ENCODE results near the gene MEP1B.
"Not testable (repeated sequence)": the region's sequence is repeated elsewhere in the genome, so short reads cannot be mapped to it uniquely, and the experiment has no call there.

The MEP1B gene

GRCh38 chr18:32156855-32157254 lies 33.0 kb upstream of the MEP1B start:
- H3K4me1 ChIP-seq (ENCODE audit: control insufficient read depth, low read length), result 0 out of 2 replicates have a peak, but pooled peaks cover 3% of the 10 kb centered on the region
- H3K4me2 ChIP-seq (ENCODE audit: low read length), result no peak overlapping the region
- H3F3A ChIP-seq (ENCODE audit: control insufficient read depth, insufficient read depth), result no peaks in the 10 kb centered on the region
- no peak overlapping the region for H3K4me3 ChIP-seq (ENCODE audit: low read length)
- no peaks in the 10 kb centered on the region for H3K36me3 ChIP-seq (ENCODE audit: control insufficient read depth, low read length)
- H3K27me3 ChIP-seq (ENCODE audit: control insufficient read depth, low read length), result 0 out of 2 replicates have a peak, but pooled peaks cover 3% of the 10 kb centered on the region
- H3K79me2 ChIP-seq (ENCODE audit: control insufficient read depth, low read length), result no peaks in the 10 kb centered on the region
- no peak overlapping the region for H3K27ac ChIP-seq (ENCODE audit: low read depth, low read length)
- no peak for TF ChIP-seq CTCF (IDR thresholded peaks at IDR 0.05; ENCODE audit: low read depth, low read length, poor library complexity, severe bottlenecking)
- TF ChIP-seq EZH2phosphoT487 (IDR thresholded peaks at IDR 0.05; ENCODE audit: borderline replicate concordance, low read length), result no peak
- H3K9me3 ChIP-seq (ENCODE audit: control insufficient read depth, insufficient read depth, low read length), result no peaks in the 10 kb centered on the region
- H4K20me1 ChIP-seq (ENCODE audit: control insufficient read depth, insufficient read depth, low read depth, low read length), result no peaks in the 10 kb centered on the region
- H3K9me2 ChIP-seq (replicated peaks; ENCODE audit: control insufficient read depth, low read length), result no peaks in the 10 kb centered on the region

GRCh38 chr18:32157580-32157979 lies 32.3 kb upstream of the MEP1B start:
- Histone ChIP-seq H3K4me2 (ENCODE audit: low read length) (peak overlapping the region; percentile 55), H4K20me1 (ENCODE audit: control insufficient read depth, insufficient read depth, low read depth, low read length) (no peaks in the 10 kb centered on the region), H3K4me3 (ENCODE audit: low read length) (no peak overlapping the region), H3K27me3 (ENCODE audit: control insufficient read depth, low read length) (peaks cover 1% of the 10 kb centered on the region; the same call in 1 of the 2 replicates), H3K4me1 (ENCODE audit: control insufficient read depth, low read length) (0 out of 2 replicates have a peak, but pooled peaks cover 3% of the 10 kb centered on the region), H3K27ac (ENCODE audit: low read depth, low read length) (no peak overlapping the region), H3K36me3 (ENCODE audit: control insufficient read depth, low read length) (no peaks in the 10 kb centered on the region), H3K9me3 (ENCODE audit: control insufficient read depth, insufficient read depth, low read length) (no peaks in the 10 kb centered on the region), H3K9me2 (replicated peaks; ENCODE audit: control insufficient read depth, low read length) (no peaks in the 10 kb centered on the region), H3F3A (ENCODE audit: control insufficient read depth, insufficient read depth) (no peaks in the 10 kb centered on the region), H3K79me2 (ENCODE audit: control insufficient read depth, low read length) (no peaks in the 10 kb centered on the region)
- TF ChIP-seq CTCF (IDR thresholded peaks at IDR 0.05; ENCODE audit: low read depth, low read length, poor library complexity, severe bottlenecking) (no peak), EZH2phosphoT487 (IDR thresholded peaks at IDR 0.05; ENCODE audit: borderline replicate concordance, low read length) (no peak)

GRCh38 chr18:32158108-32158624 lies 31.7 kb upstream of the MEP1B start:
- Histone ChIP-seq H3K9me3 (ENCODE audit: control insufficient read depth, insufficient read depth, low read length) (no peaks in the 10 kb centered on the region), H3K79me2 (ENCODE audit: control insufficient read depth, low read length) (no peaks in the 10 kb centered on the region), H3K4me1 (ENCODE audit: control insufficient read depth, low read length) (0 out of 2 replicates have a peak, but pooled peaks cover 3% of the 10 kb centered on the region), H3K27me3 (ENCODE audit: control insufficient read depth, low read length) (peaks cover 4% of the 10 kb centered on the region; the same call in 1 of the 2 replicates), H3K27ac (ENCODE audit: low read depth, low read length) (no peak overlapping the region), H3K4me2 (ENCODE audit: low read length) (peak overlapping the region; percentile 55), H3K4me3 (ENCODE audit: low read length) (0 out of 2 replicates have a peak overlapping the region, but pooled peaks have one; percentile 20), H3F3A (ENCODE audit: control insufficient read depth, insufficient read depth) (no peaks in the 10 kb centered on the region), H3K9me2 (replicated peaks; ENCODE audit: control insufficient read depth, low read length) (no peaks in the 10 kb centered on the region), H3K36me3 (ENCODE audit: control insufficient read depth, low read length) (no peaks in the 10 kb centered on the region), H4K20me1 (ENCODE audit: control insufficient read depth, insufficient read depth, low read depth, low read length) (no peaks in the 10 kb centered on the region)
- TF ChIP-seq EZH2phosphoT487 (IDR thresholded peaks at IDR 0.05; ENCODE audit: borderline replicate concordance, low read length) (no peak), CTCF (IDR thresholded peaks at IDR 0.05; ENCODE audit: low read depth, low read length, poor library complexity, severe bottlenecking) (peak; percentile 87)

- not testable (repeated sequence) for H4K20me1 ChIP-seq (ENCODE audit: control insufficient read depth, insufficient read depth, low read depth, low read length); H3K36me3 ChIP-seq (ENCODE audit: control insufficient read depth, low read length); H3F3A ChIP-seq (ENCODE audit: control insufficient read depth, insufficient read depth); H3K27ac ChIP-seq (ENCODE audit: low read depth, low read length); H3K79me2 ChIP-seq (ENCODE audit: control insufficient read depth, low read length); H3K4me3 ChIP-seq (ENCODE audit: low read length); H3K9me3 ChIP-seq (ENCODE audit: control insufficient read depth, insufficient read depth, low read length); H3K4me2 ChIP-seq (ENCODE audit: low read length); H3K4me1 ChIP-seq (ENCODE audit: control insufficient read depth, low read length); H3K9me2 ChIP-seq (replicated peaks; ENCODE audit: control insufficient read depth, low read length); H3K27me3 ChIP-seq (ENCODE audit: control insufficient read depth, low read length)
These were observed 31.2 kb upstream of the MEP1B start for GRCh38 chr18:32158631-32159030.

All from DOHH2 (cell line).